CD14-positive monocyte (primary cell): ENCODE data around the gene SALL1. TPM values are rescaled to one million over a fixed set of nuclear protein-coding genes. Genes with fewer than 3 reads are reported as not detected.

Experiments used
- DNase-seq, 3 donors: peaks; one replicate each; pipeline ENCODE4 v3.0.0-alpha.2; 2011 to 2022
- H2AFZ ChIP-seq: 2 replicates; pipeline ENCODE4 v1.6.0; 2012; ENCODE audit warnings: mild to moderate bottlenecking, low read depth, low read length, inconsistent platforms; ENCODE audit not compliant: insufficient read depth, poor library complexity, severe bottlenecking
- H3K27ac ChIP-seq, 2 donors: 1 replicate in 1 of 2; 2 replicates in 1 of 2; pipeline ENCODE4 v1.5.1; 2012 to 2013; ENCODE audit warnings: low read length in 2 of 2, control low read depth in 1 of 2, inconsistent platforms in 1 of 2, low read depth in 1 of 2, mild to moderate bottlenecking in 1 of 2
- H3K27me3 ChIP-seq, 2 donors: one replicate each; pipeline versions ENCODE4 v1.6.0 to v1.6.1; 2011 to 2013; ENCODE audit warnings: low read length in 2 of 2; ENCODE audit not compliant: control insufficient read depth in 2 of 2, insufficient read depth in 2 of 2
- H3K36me3 ChIP-seq, 2 donors: replicated peaks in 1 of 2; 1 replicate in 1 of 2; 2 replicates in 1 of 2; pipeline versions ENCODE4 v1.5.1 to v1.6.1; 2012 to 2013; ENCODE audit warnings: low read length in 2 of 2, control low read depth in 1 of 2, inconsistent platforms in 1 of 2, mild to moderate bottlenecking in 1 of 2; ENCODE audit not compliant: insufficient read depth in 2 of 2, control insufficient read depth in 1 of 2
- H3K4me1 ChIP-seq, 2 donors: 1 replicate in 1 of 2; 2 replicates in 1 of 2; pipeline versions ENCODE4 v1.5.1 to v1.6.1; 2012 to 2013; ENCODE audit warnings: low read length in 2 of 2, control low read depth in 1 of 2, inconsistent platforms in 1 of 2, mild to moderate bottlenecking in 1 of 2, moderate library complexity in 1 of 2; ENCODE audit not compliant: insufficient read depth in 2 of 2, control insufficient read depth in 1 of 2
- H3K4me2 ChIP-seq: replicated peaks from 2 replicates; pipeline ENCODE3; 2012; ENCODE audit warnings: low read length, moderate library complexity, mild to moderate bottlenecking; ENCODE audit not compliant: poor library complexity, severe bottlenecking; ENCODE audit errors: extremely low read depth
- H3K4me3 ChIP-seq, 3 experiments: fragments of 200-600 bp in 1 of 3; sonication (generic) in 1 of 3; replicated peaks in 1 of 3; 1 replicate in 2 of 3; 2 replicates in 1 of 3; pipeline ENCODE4 v1.5.1; 2011 to 2013; ENCODE audit warnings: low read length in 3 of 3, mild to moderate bottlenecking in 3 of 3, control low read depth in 2 of 3, low read depth in 2 of 3, inconsistent platforms in 1 of 3, moderate library complexity in 1 of 3
- H3K79me2 ChIP-seq: 2 replicates; pipeline ENCODE4 v1.6.0; 2012; ENCODE audit warnings: mild to moderate bottlenecking, control low read depth, inconsistent platforms, low read length, moderate library complexity; ENCODE audit not compliant: insufficient read depth
- H3K9ac ChIP-seq: 2 replicates; pipeline ENCODE4 v1.6.0; 2017; ENCODE audit warnings: low read length, mild to moderate bottlenecking; ENCODE audit not compliant: insufficient read depth, poor library complexity, severe bottlenecking
- H3K9me3 ChIP-seq, 2 donors: replicated peaks in 1 of 2; 1 replicate in 1 of 2; 2 replicates in 1 of 2; pipeline versions ENCODE4 v1.5.1 to v1.6.1; 2012 to 2013; ENCODE audit warnings: low read length in 2 of 2, control low read depth in 1 of 2; ENCODE audit not compliant: control insufficient read depth in 1 of 2, insufficient read depth in 1 of 2
- H4K20me1 ChIP-seq: 2 replicates; pipeline ENCODE4 v1.6.0; 2012; ENCODE audit warnings: mild to moderate bottlenecking, low read length, control low read depth, moderate library complexity; ENCODE audit not compliant: insufficient read depth
- H3K27ac Mint-ChIP-seq, 7 donors: one replicate each; pipeline ENCODE4 v1.8.0; 2020; ENCODE audit warnings: mild to moderate bottlenecking in 7 of 7, mixed read lengths in 7 of 7, moderate library complexity in 6 of 7, inconsistent platforms in 2 of 7
- H3K27me3 Mint-ChIP-seq, 3 donors: one replicate each; pipeline ENCODE4 v1.8.0; 2021 to 2022; ENCODE audit warnings: low read depth in 3 of 3, mild to moderate bottlenecking in 3 of 3, mixed read lengths in 3 of 3, moderate library complexity in 3 of 3, inconsistent platforms in 1 of 3
- H3K36me3 Mint-ChIP-seq, 2 donors: one replicate each; pipeline ENCODE4 v1.8.0; 2020; ENCODE audit warnings: mixed read lengths in 2 of 2, inconsistent platforms in 1 of 2, mild to moderate bottlenecking in 1 of 2
- H3K4me1 Mint-ChIP-seq: one replicate; pipeline ENCODE4 v1.8.0; 2020; ENCODE audit warnings: mild to moderate bottlenecking, mixed read lengths
- H3K4me3 Mint-ChIP-seq, 2 donors: one replicate each; pipeline ENCODE4 v1.8.0; 2020; ENCODE audit warnings: mild to moderate bottlenecking in 2 of 2, mixed read lengths in 2 of 2, moderate library complexity in 1 of 2
- H3K9me3 Mint-ChIP-seq, 7 donors: one replicate each; pipeline ENCODE4 v1.8.0; 2020 to 2022; ENCODE audit warnings: mixed read lengths in 7 of 7, mild to moderate bottlenecking in 6 of 7, moderate library complexity in 6 of 7, inconsistent platforms in 2 of 7
- WGBS: methylation state at CpG from one replicate; pipeline ENCODE4 v1.1.5; 2013; ENCODE audit warnings: missing lambda C conversion rate; ENCODE audit not compliant: insufficient coverage; 5-methylcytosine and 5-hydroxymethylcytosine counted together
- intact Hi-C, 2 donors: fragments of 100-400 bp; cut with micrococcal nuclease; formaldehyde crosslinking; loops; one replicate each; pipeline versions ENCODE4 v1.15.0 to v1.15.1; 2023
- polyA plus RNA-seq, 3 donors: library from polyadenylated mRNA; depleted of rRNA in 1 of 3; unstranded in 2 of 3; stranded (reverse) in 1 of 3; fragments of 300-500 nt in 2 of 3; fragments of >200 nt in 1 of 3; fragmentation: Illumina TruSeq in 2 of 3; gene quantifications; 1 replicate in 2 of 3; 2 replicates in 1 of 3; pipeline ENCODE4 v1.2.3, GENCODE V29; 2012 to 2021
- TF ChIP-seq, protein P1 (sequence below): fragments of 200-600 bp; IDR thresholded peaks from one replicate; pipeline ENCODE4 v1.8.0; 2022; ENCODE audit warnings: antibody characterized with exemption, mild to moderate bottlenecking

Gene SALL1
- polyA plus RNA-seq, 3 donors: not detected

DNA sequence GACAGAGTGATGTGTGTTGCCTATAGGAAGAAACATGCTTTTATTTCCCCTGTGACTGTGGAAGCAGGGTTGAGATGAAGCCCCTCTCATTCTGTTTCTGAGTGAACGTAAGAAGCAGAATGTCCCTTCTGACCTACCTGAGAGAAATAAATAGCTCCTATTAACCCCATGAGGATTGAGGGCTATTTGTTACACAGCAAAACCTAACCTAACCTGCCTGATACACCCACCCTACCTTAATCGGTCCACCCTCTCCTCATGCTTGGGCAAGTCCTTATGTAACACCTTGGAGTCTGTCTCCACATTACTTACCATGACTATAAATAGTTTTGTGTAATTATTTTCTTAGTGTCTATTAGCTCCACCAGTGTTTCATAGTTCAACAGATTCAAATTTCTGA, 41.9 kb downstream of the SALL1 start:
- Mint-ChIP-seq H3K27ac (no peak overlapping the region), H3K4me1 (no peaks in the 10 kb centered on the region), H3K9me3 (peaks cover 0 to 9% (median 0%) of the 10 kb centered on the region in 7 donors), H3K27me3 (peaks cover 30 to 40% (median 37%) of the 10 kb centered on the region in 3 donors), H3K36me3 (no peaks in the 10 kb centered on the region), H3K4me3 (no peak overlapping the region)
- Histone ChIP-seq H4K20me1 (no peaks in the 10 kb centered on the region), H3K27ac (no peak overlapping the region), H3K79me2 (no peaks in the 10 kb centered on the region), H3K9me3 (peaks cover 0 to 1% of the 10 kb centered on the region in 2 donors), H3K27me3 (peaks cover 29% of the 10 kb centered on the region in 2 donors), H3K4me1 (no peaks in the 10 kb centered on the region), H3K9ac (no peak overlapping the region), H3K4me2 (no peak overlapping the region), H3K36me3 (no peaks in the 10 kb centered on the region), H3K4me3 (no peak overlapping the region), H2AFZ (no peak overlapping the region)
- TF ChIP-seq, protein P1, sequence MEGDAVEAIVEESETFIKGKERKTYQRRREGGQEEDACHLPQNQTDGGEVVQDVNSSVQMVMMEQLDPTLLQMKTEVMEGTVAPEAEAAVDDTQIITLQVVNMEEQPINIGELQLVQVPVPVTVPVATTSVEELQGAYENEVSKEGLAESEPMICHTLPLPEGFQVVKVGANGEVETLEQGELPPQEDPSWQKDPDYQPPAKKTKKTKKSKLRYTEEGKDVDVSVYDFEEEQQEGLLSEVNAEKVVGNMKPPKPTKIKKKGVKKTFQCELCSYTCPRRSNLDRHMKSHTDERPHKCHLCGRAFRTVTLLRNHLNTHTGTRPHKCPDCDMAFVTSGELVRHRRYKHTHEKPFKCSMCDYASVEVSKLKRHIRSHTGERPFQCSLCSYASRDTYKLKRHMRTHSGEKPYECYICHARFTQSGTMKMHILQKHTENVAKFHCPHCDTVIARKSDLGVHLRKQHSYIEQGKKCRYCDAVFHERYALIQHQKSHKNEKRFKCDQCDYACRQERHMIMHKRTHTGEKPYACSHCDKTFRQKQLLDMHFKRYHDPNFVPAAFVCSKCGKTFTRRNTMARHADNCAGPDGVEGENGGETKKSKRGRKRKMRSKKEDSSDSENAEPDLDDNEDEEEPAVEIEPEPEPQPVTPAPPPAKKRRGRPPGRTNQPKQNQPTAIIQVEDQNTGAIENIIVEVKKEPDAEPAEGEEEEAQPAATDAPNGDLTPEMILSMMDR: no peak
- no peak for DNase-seq
- WGBS: 100% methylated on average over 1 of the region's 2 CpGs
- intact Hi-C loops: no loop called here

DNA sequence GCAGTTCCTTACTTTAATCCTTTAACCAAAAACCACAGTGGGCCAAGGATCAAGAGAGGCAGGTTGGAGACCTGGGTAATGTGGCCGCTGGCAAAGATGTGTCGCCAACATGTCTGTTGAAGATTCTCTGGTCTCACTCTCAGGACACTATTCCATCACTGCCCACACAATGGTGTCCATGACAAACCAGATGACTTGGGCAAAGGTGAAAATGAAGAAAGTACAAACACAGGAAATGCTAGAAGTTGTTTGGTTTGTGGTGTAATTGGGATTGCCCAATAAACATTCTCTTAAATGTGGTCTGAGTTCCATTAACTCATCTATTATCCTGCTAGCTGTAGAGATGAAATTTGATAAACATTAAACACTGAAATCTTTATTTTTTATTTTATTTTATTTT, 43.3 kb downstream of the SALL1 start:
- H3K36me3 Mint-ChIP-seq: no peaks in the 10 kb centered on the region
- Histone ChIP-seq H3K79me2 (no peaks in the 10 kb centered on the region), H3K36me3 (no peaks in the 10 kb centered on the region), H3K9ac (no peak overlapping the region), H3K27me3 (peaks cover 15 to 19% of the 10 kb centered on the region in 2 donors), H3K4me2 (no peak overlapping the region), H3K27ac (no peak overlapping the region), H3K4me3 (no peak overlapping the region), H4K20me1 (no peaks in the 10 kb centered on the region), H2AFZ (no peak overlapping the region), H3K4me1 (no peaks in the 10 kb centered on the region), H3K9me3 (no peaks in the 10 kb centered on the region)
- no CpG with 5 or more reads among the region's 2 CpGs for WGBS
- intact Hi-C loops: no loop called here
- peaks cover 0 to 6% (median 0%) of the 10 kb centered on the region in 7 donors for H3K9me3 Mint-ChIP-seq
- no peak overlapping the region for H3K27ac Mint-ChIP-seq
- no peak overlapping the region for H3K4me3 Mint-ChIP-seq
- DNase-seq: no peak
- H3K4me1 Mint-ChIP-seq: no peaks in the 10 kb centered on the region
- TF ChIP-seq, protein P1: no peak
- peaks cover 18 to 25% (median 22%) of the 10 kb centered on the region in 3 donors for H3K27me3 Mint-ChIP-seq
